HG02870 (cell line): ENCODE measurements around the gene RB1.

Source experiments
- ATAC-seq: cut with Tn5 transposase; IDR thresholded peaks from one replicate; pipeline ENCODE4 v1.9.1; 2021; ENCODE audit warnings: mild to moderate bottlenecking, moderate library complexity; ENCODE audit not compliant: unreplicated experiment

Gene RB1

GRCh38 chr13:48526286-48526685 lies 222.7 kb downstream of the RB1 start:
- no peak for ATAC-seq

GRCh38 chr13:48527955-48528354 lies 224.4 kb downstream of the RB1 start:
- no peak for ATAC-seq

GRCh38 chr13:48528720-48529119 lies 225.2 kb downstream of the RB1 start:
- ATAC-seq, result no peak

- no peak for ATAC-seq
Observed at GRCh38 chr13:48530833-48531232, 227.3 kb downstream of the RB1 start.
